ENCODE measurements around the gene IGSF21.

GRCh38 chr1:18239671-18240070 is 132.1 kb downstream of the IGSF21 start:
- no peak for TF ChIP-seq FOXP2 (optimal IDR thresholded peaks at IDR 0.05; ENCODE audit: control extremely low read depth, extremely low read length, insufficient read depth)
- no peak for TF ChIP-seq POLR2AphosphoS5 (IDR thresholded peaks at IDR 0.05; ENCODE audit: borderline replicate concordance, low read depth, low read length)

Data from SK-N-MC (cell line).